Measurements from ENCODE around the gene EFEMP1. TPM values are rescaled to one million over a fixed set of nuclear protein-coding genes. Genes with fewer than 3 reads are reported as not detected.

Gene EFEMP1
- total RNA-seq, 1 experiment from 2014 or later: 86.3 TPM

DNA sequence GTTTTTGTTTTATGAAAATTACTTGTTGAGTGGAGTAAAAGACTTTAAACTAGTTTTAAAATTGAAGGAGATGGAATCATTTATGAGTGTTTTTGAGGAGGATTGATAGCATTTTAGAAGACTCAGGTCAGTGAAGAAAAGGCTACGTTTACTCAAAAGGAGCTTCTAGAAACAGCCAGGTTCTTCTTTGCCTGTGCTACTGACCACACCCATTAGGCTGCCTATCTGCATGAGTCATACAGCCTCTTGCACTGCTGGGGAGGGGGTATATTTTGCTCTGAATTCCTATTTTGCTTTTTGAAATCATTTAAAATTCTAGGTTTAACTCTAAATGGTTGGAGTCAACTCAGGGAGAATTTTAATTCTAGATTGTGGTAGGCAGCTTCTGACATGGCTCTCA, 22.3 kb downstream of the EFEMP1 start:
- peak overlapping the region; percentile 1; the same call in 1 of the 2 replicates for H3K4me2 ChIP-seq
- peak in 1 of 2 experiments; percentile 16 for DNase-seq
- H3K9me3 ChIP-seq (ENCODE audit: insufficient read depth, low read depth): peaks cover 12% of the 10 kb centered on the region
- no peak overlapping the region for H3K4me3 ChIP-seq
- H3F3A ChIP-seq (ENCODE audit: insufficient read depth, low read depth): no peaks in the 10 kb centered on the region
- no peak overlapping the region for H3K27ac ChIP-seq
- no peaks in the 10 kb centered on the region for H3K27me3 ChIP-seq (ENCODE audit: insufficient read depth, low read depth)
- H4K20me1 ChIP-seq (ENCODE audit: insufficient read depth): no peaks in the 10 kb centered on the region
- ChIA-PET CTCF (no interaction called here), POLR2A (ENCODE audit: unreplicated experiment) (interaction anchor here (0.7 kb wide), 1 partner anchor 22 kb away, joined by 4 read pairs; the partner anchor contains the start of gene EFEMP1)
- no peaks in the 10 kb centered on the region for H3K36me3 ChIP-seq (ENCODE audit: low read depth)
- H2AFZ ChIP-seq: no peak overlapping the region
- no peaks in the 10 kb centered on the region for H3K9me2 ChIP-seq (ENCODE audit: insufficient read depth)
- intact Hi-C loops (cut with micrococcal nuclease; ENCODE audit: unreplicated experiment): no loop called here
- no peaks in the 10 kb centered on the region for H3K79me2 ChIP-seq (ENCODE audit: low read depth)
- no TSS peak for BruUV-seq (replicated peaks)
- TF ChIP-seq EZH2 (IDR thresholded peaks at IDR 0.05; ENCODE audit: low read depth): no peak
- TF ChIP-seq, protein P1, sequence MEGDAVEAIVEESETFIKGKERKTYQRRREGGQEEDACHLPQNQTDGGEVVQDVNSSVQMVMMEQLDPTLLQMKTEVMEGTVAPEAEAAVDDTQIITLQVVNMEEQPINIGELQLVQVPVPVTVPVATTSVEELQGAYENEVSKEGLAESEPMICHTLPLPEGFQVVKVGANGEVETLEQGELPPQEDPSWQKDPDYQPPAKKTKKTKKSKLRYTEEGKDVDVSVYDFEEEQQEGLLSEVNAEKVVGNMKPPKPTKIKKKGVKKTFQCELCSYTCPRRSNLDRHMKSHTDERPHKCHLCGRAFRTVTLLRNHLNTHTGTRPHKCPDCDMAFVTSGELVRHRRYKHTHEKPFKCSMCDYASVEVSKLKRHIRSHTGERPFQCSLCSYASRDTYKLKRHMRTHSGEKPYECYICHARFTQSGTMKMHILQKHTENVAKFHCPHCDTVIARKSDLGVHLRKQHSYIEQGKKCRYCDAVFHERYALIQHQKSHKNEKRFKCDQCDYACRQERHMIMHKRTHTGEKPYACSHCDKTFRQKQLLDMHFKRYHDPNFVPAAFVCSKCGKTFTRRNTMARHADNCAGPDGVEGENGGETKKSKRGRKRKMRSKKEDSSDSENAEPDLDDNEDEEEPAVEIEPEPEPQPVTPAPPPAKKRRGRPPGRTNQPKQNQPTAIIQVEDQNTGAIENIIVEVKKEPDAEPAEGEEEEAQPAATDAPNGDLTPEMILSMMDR (conservative IDR thresholded peaks at IDR 0.05): no peak
- H3K4me1 ChIP-seq (replicated peaks; ENCODE audit: insufficient read depth): peaks cover 21% of the 10 kb centered on the region

GRCh38 chr2:55899881-55900280, 23.7 kb downstream of the EFEMP1 start:
- H3K4me2 ChIP-seq: no peak overlapping the region
- H4K20me1 ChIP-seq (ENCODE audit: insufficient read depth): no peaks in the 10 kb centered on the region
- no peak for DNase-seq
- H3K9me2 ChIP-seq (ENCODE audit: insufficient read depth): no peaks in the 10 kb centered on the region
- no peaks in the 10 kb centered on the region for H3F3A ChIP-seq (ENCODE audit: insufficient read depth, low read depth)
- no peak overlapping the region for H3K27ac ChIP-seq
- ChIA-PET POLR2A (ENCODE audit: unreplicated experiment) (no interaction called here), CTCF (no interaction called here)
- no peaks in the 10 kb centered on the region for H3K79me2 ChIP-seq (ENCODE audit: low read depth)
- no TSS peak for BruUV-seq (replicated peaks)
- no peak overlapping the region for H3K4me3 ChIP-seq
- intact Hi-C loops (cut with micrococcal nuclease; ENCODE audit: unreplicated experiment): no loop called here
- H3K36me3 ChIP-seq (ENCODE audit: low read depth): no peaks in the 10 kb centered on the region
- peaks cover 12% of the 10 kb centered on the region for H3K9me3 ChIP-seq (ENCODE audit: insufficient read depth, low read depth)
- H2AFZ ChIP-seq: no peak overlapping the region
- H3K4me1 ChIP-seq (replicated peaks; ENCODE audit: insufficient read depth): peaks cover 21% of the 10 kb centered on the region
- TF ChIP-seq EZH2 (IDR thresholded peaks at IDR 0.05; ENCODE audit: low read depth): no peak
- TF ChIP-seq, protein P1 (conservative IDR thresholded peaks at IDR 0.05): no peak
- H3K27me3 ChIP-seq (ENCODE audit: insufficient read depth, low read depth): no peaks in the 10 kb centered on the region

GRCh38 chr2:55898386-55899040, 25.1 kb downstream of the EFEMP1 start:
- POLR2A ChIA-PET (ENCODE audit: unreplicated experiment): no interaction called here
- Histone ChIP-seq H3F3A (ENCODE audit: insufficient read depth, low read depth) (no peaks in the 10 kb centered on the region), H3K4me1 (replicated peaks; ENCODE audit: insufficient read depth) (peaks cover 21% of the 10 kb centered on the region), H3K4me3 (no peak overlapping the region), H3K27me3 (ENCODE audit: insufficient read depth, low read depth) (no peaks in the 10 kb centered on the region), H3K36me3 (ENCODE audit: low read depth) (no peaks in the 10 kb centered on the region), H3K27ac (no peak overlapping the region), H2AFZ (no peak overlapping the region), H3K9me3 (ENCODE audit: insufficient read depth, low read depth) (0 out of 2 replicates have a peak, but pooled peaks cover 5% of the 10 kb centered on the region), H3K79me2 (ENCODE audit: low read depth) (no peaks in the 10 kb centered on the region), H3K9me2 (ENCODE audit: insufficient read depth) (no peaks in the 10 kb centered on the region), H4K20me1 (ENCODE audit: insufficient read depth) (no peaks in the 10 kb centered on the region), H3K4me2 (no peak overlapping the region)
- no peak for TF ChIP-seq EZH2 (IDR thresholded peaks at IDR 0.05; ENCODE audit: low read depth)
- TF ChIP-seq, protein P1 (conservative IDR thresholded peaks at IDR 0.05): no peak
- intact Hi-C loops (cut with micrococcal nuclease; ENCODE audit: unreplicated experiment): no loop called here
- DNase-seq: no peak
- CTCF ChIA-PET: no interaction called here
- BruUV-seq (replicated peaks): no TSS peak

Measured in PC-9 (cell line).